GM12878 (cell line): ENCODE results near the gene SSBP3. TPM values are rescaled to one million over a fixed set of nuclear protein-coding genes. Genes with fewer than 3 reads are reported as not detected.

ENCODE experiments used
- ATAC-seq: fragments of 200-7000 bp; cut with Tn5 transposase; 3 replicates; pipeline ENCODE4 v1.9.1; 2020; ENCODE audit warnings: mild to moderate bottlenecking, moderate library complexity
- BruUV-seq: library from RNA; stranded (reverse); fragments of 400-500 nt; replicated peaks from 2 replicates; lab custom pipeline; 2021; lab: Mats Ljungman, UMichigan
- CTCF ChIA-PET: fragments of 300-600 bp; sonication (Branson Sonifier 250); formaldehyde crosslinking; extraction: SDS; loops from one replicate; lab custom pipeline; 2021; ENCODE audit warnings: inconsistent platforms; lab: Yijun Ruan, JAX
- POLR2A ChIA-PET: fragments of 350-600 bp; formaldehyde crosslinking; extraction: SDS; loops from one replicate; lab custom pipeline; 2021; ENCODE audit warnings: inconsistent platforms; lab: Charles Lee
- RAD21 ChIA-PET: fragments of 300-600 bp; sonication (Branson Sonifier 250); formaldehyde crosslinking; loops from one replicate; lab custom pipeline; 2023; ENCODE audit warnings: antibody characterized with exemption; ENCODE audit not compliant: unreplicated experiment; lab: Charles Lee
- SMC1A ChIA-PET: fragments of 300-600 bp; sonication (Branson Sonifier 250); formaldehyde crosslinking; loops from one replicate; lab custom pipeline; 2023; ENCODE audit not compliant: unreplicated experiment, uncharacterized antibody; lab: Charles Lee
- DNase-seq: peaks from one replicate; pipeline ENCODE4 v3.0.0-alpha.2; 2011; ENCODE audit warnings: low read depth, low spot score
- FAIRE-seq: peaks from 3 replicates; lab custom pipeline; 2011; peaks lifted over from hg19 to GRCh38; lab: Jason Lieb, UNC
- H2AFZ ChIP-seq: 2 replicates; pipeline ENCODE4 v1.6.0; 2011; ENCODE audit warnings: low read depth, low read length, control low read depth; ENCODE audit not compliant: control insufficient read depth
- H3K27ac ChIP-seq: 2 replicates; pipeline ENCODE4 v1.5.1; 2011; ENCODE audit warnings: control low read depth; ENCODE audit not compliant: control insufficient read depth, insufficient read depth
- H3K27me3 ChIP-seq, 2 experiments: replicated peaks in 1 of 2; 2 replicates each; pipeline versions ENCODE4 v1.6.0 to v1.6.1; 2011; ENCODE audit warnings: low read length in 1 of 2; ENCODE audit not compliant: control insufficient read depth in 2 of 2, insufficient read depth in 2 of 2
- H3K36me3 ChIP-seq, 2 experiments: 2 replicates each; pipeline ENCODE4 v1.5.1; 2011; ENCODE audit warnings: low read length in 1 of 2; ENCODE audit not compliant: control insufficient read depth in 2 of 2, insufficient read depth in 2 of 2
- H3K4me1 ChIP-seq: 2 replicates; pipeline ENCODE4 v1.6.1; 2011; ENCODE audit warnings: mild to moderate bottlenecking, low read length, moderate library complexity, mixed read lengths; ENCODE audit not compliant: control insufficient read depth, insufficient read depth
- H3K4me2 ChIP-seq: 2 replicates; pipeline ENCODE4 v1.6.0; 2011; ENCODE audit warnings: control low read depth; ENCODE audit not compliant: control insufficient read depth, insufficient read depth
- H3K4me3 ChIP-seq: fragments of 200-600 bp; sonication (generic); 2 replicates; pipeline ENCODE4 v1.5.1; 2016
- H3K79me2 ChIP-seq: 2 replicates; pipeline ENCODE4 v1.6.0; 2011; ENCODE audit warnings: low read length; ENCODE audit not compliant: control insufficient read depth, insufficient read depth
- H3K9ac ChIP-seq: 2 replicates; pipeline ENCODE4 v1.8.0; 2011; ENCODE audit warnings: low read length, control low read depth, mixed read lengths; ENCODE audit not compliant: control insufficient read depth, insufficient read depth
- H3K9me3 ChIP-seq: replicated peaks from 3 replicates; pipeline ENCODE4 v1.5.1; 2011; ENCODE audit warnings: mild to moderate bottlenecking, low read length; ENCODE audit not compliant: control insufficient read depth, insufficient read depth
- H4K20me1 ChIP-seq: 2 replicates; pipeline ENCODE4 v1.6.0; 2011; ENCODE audit not compliant: control insufficient read depth, insufficient read depth
- BCL11A ChIP-seq: IDR thresholded peaks from 2 replicates; pipeline ENCODE4 v1.6.1; 2011; ENCODE audit warnings: low read depth, low read length
- FOS ChIP-seq: IDR thresholded peaks from 3 replicates; pipeline ENCODE4 v1.6.1; 2011; ENCODE audit warnings: borderline replicate concordance; ENCODE audit not compliant: insufficient read length; ENCODE audit errors: extremely low read depth
- HDAC6 ChIP-seq: fragments of 200-600 bp; sonication (generic); IDR thresholded peaks from one replicate; pipeline ENCODE4 v1.8.0; 2017; ENCODE audit warnings: antibody characterized with exemption; ENCODE audit not compliant: unreplicated experiment
- IKZF2 ChIP-seq, 2 experiments: fragments of 450-650 bp; IDR thresholded peaks; 2 replicates each; pipeline ENCODE4 v1.6.1; 2017; ENCODE audit warnings: mild to moderate bottlenecking in 2 of 2, moderate library complexity in 2 of 2
- NFXL1 ChIP-seq: fragments of 450-650 bp; IDR thresholded peaks from 2 replicates; pipeline ENCODE4 v1.6.1; 2017; ENCODE audit warnings: antibody characterized with exemption, mild to moderate bottlenecking, borderline replicate concordance
- NFYA ChIP-seq: IDR thresholded peaks from 2 replicates; pipeline ENCODE4 v1.6.1; 2011; ENCODE audit warnings: low read depth, mild to moderate bottlenecking, low read length, improper control_type of control experiment, borderline replicate concordance
- REST ChIP-seq: IDR thresholded peaks from 2 replicates; pipeline ENCODE4 v1.6.1; 2012; ENCODE audit warnings: mild to moderate bottlenecking, low read depth, low read length
- STAT1 ChIP-seq: fragments of 450-650 bp; conservative IDR thresholded peaks from 2 replicates; pipeline ENCODE4 v1.6.1; 2014; ENCODE audit warnings: antibody characterized with exemption, mild to moderate bottlenecking
- ZBTB33 ChIP-seq: fragments of 450-650 bp; IDR thresholded peaks from 2 replicates; pipeline ENCODE4 v1.6.1; 2017; ENCODE audit warnings: mild to moderate bottlenecking
- ZNF687 ChIP-seq: fragments of 450-650 bp; IDR thresholded peaks from 2 replicates; pipeline ENCODE4 v1.6.1; 2017; ENCODE audit warnings: mild to moderate bottlenecking, moderate library complexity
- WGBS: methylation state at CpG from one replicate; pipeline ENCODE4 v1.1.6; 2016; ENCODE audit warnings: low lambda C conversion rate; ENCODE audit not compliant: insufficient replicate concordance, insufficient coverage; ENCODE audit errors: missing lambda C conversion rate; 5-methylcytosine and 5-hydroxymethylcytosine counted together
- in situ Hi-C: fragments of 300-500 bp; cut with MboI; formaldehyde crosslinking; loops from 9 replicates; pipeline ENCODE4 v1.14.3; 2018; ENCODE audit warnings: mixed read lengths
- intact Hi-C: fragments of 100-400 bp; cut with micrococcal nuclease; formaldehyde crosslinking; loops from one replicate; pipeline ENCODE4 v1.14.2; 2022; ENCODE audit not compliant: unreplicated experiment
- polyA plus RNA-seq, 11 experiments: library from polyadenylated mRNA; depleted of rRNA in 4 of 11; unstranded in 6 of 11; stranded (reverse) in 5 of 11; fragments of >200 nt; fragmentation: Nextera tagmentation in 4 of 11; fragmentation: Illumina TruSeq in 1 of 11; extraction: Ambion mirVana in 4 of 11; extraction: Trizol in 1 of 11; gene quantifications; 1 replicate in 1 of 11; 2 replicates in 10 of 11; pipeline versions ENCODE4 v1.2.1 to v1.2.3, GENCODE V29; 2011 to 2016; ENCODE audit warnings: inconsistent platforms in 2 of 11, missing spikeins in 2 of 11, low read depth in 1 of 11
- total RNA-seq, 4 experiments: library from RNA; depleted of rRNA in 3 of 4; stranded (reverse); fragments of >200 nt in 3 of 4; fragmentation: Illumina TruSeq in 1 of 4; extraction: Trizol in 1 of 4; gene quantifications; 2 replicates each; pipeline versions ENCODE4 v1.2.1 to v1.2.3, GENCODE V29; 2013 to 2021
- TF ChIP-seq, protein P1 (sequence below): fragments of 450-650 bp; IDR thresholded peaks from 2 replicates; pipeline ENCODE4 v1.6.1; 2014; ENCODE audit warnings: mild to moderate bottlenecking

SSBP3 gene
- total and polyA plus RNA-seq, 10 of the 15 experiments (the other 5 are each of a cell fraction or from before 2014, with no cell fraction given): 4.1 to 51.7 (median 17.1) TPM

- no peaks in the 10 kb centered on the region for H3K27me3 ChIP-seq
- ChIA-PET SMC1A (interaction anchor here (0.6 to 2.3 kb wide), 10 partner anchors 21 to 294 kb away, joined by 3 to 30 read pairs (median 4); no protein-coding TSS in a partner anchor), CTCF (interaction anchor here (0.6 to 2.3 kb wide), 8 partner anchors 26 to 286 kb away, joined by 3 to 24 read pairs (median 5); no protein-coding TSS in a partner anchor), RAD21 (interaction anchor here (0.6 to 2.5 kb wide), 15 partner anchors 11 to 537 kb away, joined by 3 to 26 read pairs (median 5); no protein-coding TSS in a partner anchor), POLR2A (interaction anchor here (0.5 to 2.3 kb wide), 8 partner anchors 21 to 208 kb away, joined by 3 to 30 read pairs (median 6); partner anchors contain the start of genes CYB5RL and MRPL37)
- BruUV-seq: no TSS peak
- WGBS: 20% methylated on average over 13 of the region's 15 CpGs
- no peaks in the 10 kb centered on the region for H4K20me1 ChIP-seq
- peaks cover 28% of the 10 kb centered on the region for H3K79me2 ChIP-seq
- peaks cover 38% of the 10 kb centered on the region for H3K4me1 ChIP-seq
- intact Hi-C loops (loop anchor here (1.0 to 5.0 kb wide), 7 partner anchors 50 to 405 kb away; partner anchors contain the start of genes CYB5RL, MRPL37, TCEANC2 and TMEM59), in situ Hi-C loops (no loop called here)
- peak overlapping the region; percentile 96 for H3K4me2 ChIP-seq
- H3K4me3 ChIP-seq: peak overlapping the region; percentile 70
- ATAC-seq (peak; percentile 57), FAIRE-seq (peak; percentile 98), DNase-seq (peak; percentile 79)
- peak overlapping the region; percentile 88 for H2AFZ ChIP-seq
- H3K9me3 ChIP-seq: no peaks in the 10 kb centered on the region
- peaks cover 0 to 7% of the 10 kb centered on the region in 2 experiments; a peak in 1 of 4 replicates for H3K36me3 ChIP-seq
- peak overlapping the region; percentile 84 for H3K27ac ChIP-seq
- H3K9ac ChIP-seq: peak overlapping the region; percentile 78
- TF ChIP-seq FOS: no peak
- no peak; a peak in 1 of 4 replicates for TF ChIP-seq IKZF2 (IDR thresholded peaks at IDR 0.05)
- no peak for TF ChIP-seq STAT1
- no peak for TF ChIP-seq BCL11A
- no peak for TF ChIP-seq NFXL1
- TF ChIP-seq ZBTB33: no peak
- TF ChIP-seq REST: no peak
- TF ChIP-seq HDAC6: no peak
- TF ChIP-seq, protein P1, sequence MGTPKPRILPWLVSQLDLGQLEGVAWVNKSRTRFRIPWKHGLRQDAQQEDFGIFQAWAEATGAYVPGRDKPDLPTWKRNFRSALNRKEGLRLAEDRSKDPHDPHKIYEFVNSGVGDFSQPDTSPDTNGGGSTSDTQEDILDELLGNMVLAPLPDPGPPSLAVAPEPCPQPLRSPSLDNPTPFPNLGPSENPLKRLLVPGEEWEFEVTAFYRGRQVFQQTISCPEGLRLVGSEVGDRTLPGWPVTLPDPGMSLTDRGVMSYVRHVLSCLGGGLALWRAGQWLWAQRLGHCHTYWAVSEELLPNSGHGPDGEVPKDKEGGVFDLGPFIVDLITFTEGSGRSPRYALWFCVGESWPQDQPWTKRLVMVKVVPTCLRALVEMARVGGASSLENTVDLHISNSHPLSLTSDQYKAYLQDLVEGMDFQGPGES: no peak
- TF ChIP-seq ZNF687: no peak
- TF ChIP-seq NFYA: no peak
Observed at GRCh38 chr1:54407404-54408146, 1.4 kb upstream of the SSBP3 start.
